Measurements from ENCODE around the gene KLK3. TPM values are rescaled to one million over a fixed set of nuclear protein-coding genes. Genes with fewer than 3 reads are reported as not detected.
"Not testable (repeated sequence)": the region's sequence is repeated elsewhere in the genome, so short reads cannot be mapped to it uniquely, and the experiment has no call there.

KLK3 gene
- not detected for total RNA-seq

- TF ChIP-seq CTCF (IDR thresholded peaks at IDR 0.05), result no peak
- DNase-seq (ENCODE audit: low spot score), result no peak
Measured at GRCh38 chr19:50854636-50855410, at the start of gene KLK3. KLK3 (plus strand) TSS chr19:50854915; CDS start chr19:50854956, 41 bp downstream.

GRCh38 chr19:50808856-50809255 lies 45.9 kb upstream of the KLK3 start:
- TF ChIP-seq CTCF (IDR thresholded peaks at IDR 0.05), result no peak
- DNase-seq (ENCODE audit: low spot score) (no peak), ATAC-seq (ENCODE audit: low FRiP score) (no peak)

More at GRCh38 chr19:50854636-50855410, at the start of gene KLK3:
- no peak for ATAC-seq (ENCODE audit: low FRiP score)

DNA sequence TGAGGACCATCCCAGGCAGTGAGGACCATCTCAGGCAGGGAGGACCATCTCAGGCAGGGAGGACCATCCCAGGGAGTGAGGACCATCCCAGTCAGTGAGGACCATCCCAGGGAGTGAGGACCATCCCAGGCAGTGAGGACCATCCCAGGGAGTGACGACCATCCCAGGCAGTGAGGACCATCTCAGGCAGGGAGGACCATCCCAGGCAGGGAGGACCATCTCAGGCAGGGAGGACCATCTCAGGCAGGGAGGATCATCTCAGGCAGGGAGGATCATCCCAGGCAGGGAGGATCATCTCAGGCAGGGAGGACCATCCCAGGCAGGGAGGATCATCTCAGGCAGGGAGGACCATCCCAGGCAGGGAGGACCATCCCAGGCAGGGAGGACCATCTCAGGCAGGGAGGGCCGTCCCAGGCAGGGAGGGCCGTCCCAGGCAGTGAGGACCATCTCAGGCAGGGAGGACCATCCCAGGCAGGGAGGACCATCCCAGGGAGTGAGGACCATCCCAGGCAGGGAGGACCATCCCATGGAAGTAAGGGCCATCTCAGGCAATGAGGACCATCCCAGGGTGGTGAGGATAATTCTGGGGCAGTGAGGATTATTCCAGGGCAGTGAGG lies 43.0 kb upstream of the KLK3 start:
- not testable (repeated sequence) for DNase-seq (ENCODE audit: low spot score); ATAC-seq (ENCODE audit: low FRiP score)

DNA sequence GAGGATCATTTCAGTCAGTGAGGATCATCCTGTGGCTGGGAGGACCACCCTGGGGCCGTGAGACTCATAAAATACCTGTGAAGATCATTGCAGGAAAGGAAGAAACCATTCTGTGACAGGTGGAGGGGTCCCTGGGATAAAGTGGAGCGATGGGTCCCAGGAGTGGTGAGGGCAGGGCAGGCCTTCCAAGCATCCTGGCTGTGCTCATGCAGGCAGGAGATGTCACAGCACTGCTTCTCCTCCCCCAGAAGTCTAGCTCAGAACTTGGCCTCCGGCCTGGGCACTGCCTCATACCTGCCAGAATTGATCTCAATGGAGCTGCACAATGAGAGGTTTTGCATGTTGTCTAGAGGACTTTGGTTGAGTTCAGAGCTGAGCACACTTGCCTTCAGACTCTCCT lies 42.2 kb upstream of the KLK3 start:
- no peak for TF ChIP-seq CTCF (IDR thresholded peaks at IDR 0.05)
- DNase-seq (ENCODE audit: low spot score) (no peak), ATAC-seq (ENCODE audit: low FRiP score) (no peak)

DNA sequence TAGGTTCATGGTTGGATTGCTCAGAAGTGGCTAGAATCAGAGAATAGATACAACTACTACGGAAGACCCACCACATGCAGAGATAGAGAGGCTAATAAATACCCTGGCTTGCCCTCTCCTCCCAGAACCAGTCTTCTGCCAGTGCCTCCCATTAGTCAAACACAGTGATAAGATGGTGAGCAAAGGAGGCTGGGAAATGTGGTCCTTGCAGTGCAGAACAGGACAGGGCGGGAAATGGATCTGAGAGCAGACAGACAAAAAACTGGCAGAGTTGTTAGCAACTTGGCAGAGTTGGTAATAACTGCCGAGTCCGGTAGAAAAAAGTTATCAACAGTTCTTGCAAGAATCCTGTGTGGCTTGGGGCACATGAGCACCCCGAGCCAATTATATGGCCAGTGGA lies 39.8 kb upstream of the KLK3 start:
- no peak for ATAC-seq (ENCODE audit: low FRiP score)
- no peak for DNase-seq (ENCODE audit: low spot score)
- TF ChIP-seq CTCF (IDR thresholded peaks at IDR 0.05), result no peak

DNA sequence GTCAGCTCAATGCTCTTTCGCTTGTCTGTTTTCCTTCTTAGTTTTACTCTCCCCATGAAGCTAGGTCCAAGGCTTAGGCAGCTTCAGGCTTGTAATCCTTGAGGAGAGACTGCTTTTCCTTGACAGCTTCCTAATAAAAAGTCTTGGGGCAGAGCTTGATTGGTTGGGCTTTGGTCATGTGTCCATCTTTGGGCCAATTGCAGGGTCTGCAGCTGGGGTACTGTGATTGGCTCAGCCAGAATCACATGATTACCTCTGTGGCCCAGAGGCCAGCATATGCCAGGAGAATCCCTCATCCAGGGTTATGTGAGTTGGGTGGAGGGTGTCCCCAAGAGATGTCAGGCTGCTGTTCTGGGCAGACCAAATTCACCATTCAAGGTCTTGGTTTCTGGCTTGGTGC lies 39.3 kb upstream of the KLK3 start:
- no peak for TF ChIP-seq CTCF (IDR thresholded peaks at IDR 0.05)
- no peak for DNase-seq (ENCODE audit: low spot score)
- ATAC-seq (ENCODE audit: low FRiP score), result no peak

- DNase-seq (ENCODE audit: low spot score), result no peak
- no peak for TF ChIP-seq CTCF (IDR thresholded peaks at IDR 0.05)
- no peak for ATAC-seq (ENCODE audit: low FRiP score)
Measured at GRCh38 chr19:50817941-50818858, 36.5 kb upstream of the KLK3 start.
